NCI-H2227 (cell line): ENCODE results near the gene VPS35L.

Experiments used
- DNase-seq: peaks from one replicate; lab custom pipeline; 2025; ENCODE audit not compliant: unreplicated experiment; lab: John Stamatoyannopoulos, UW

VPS35L gene

DNA sequence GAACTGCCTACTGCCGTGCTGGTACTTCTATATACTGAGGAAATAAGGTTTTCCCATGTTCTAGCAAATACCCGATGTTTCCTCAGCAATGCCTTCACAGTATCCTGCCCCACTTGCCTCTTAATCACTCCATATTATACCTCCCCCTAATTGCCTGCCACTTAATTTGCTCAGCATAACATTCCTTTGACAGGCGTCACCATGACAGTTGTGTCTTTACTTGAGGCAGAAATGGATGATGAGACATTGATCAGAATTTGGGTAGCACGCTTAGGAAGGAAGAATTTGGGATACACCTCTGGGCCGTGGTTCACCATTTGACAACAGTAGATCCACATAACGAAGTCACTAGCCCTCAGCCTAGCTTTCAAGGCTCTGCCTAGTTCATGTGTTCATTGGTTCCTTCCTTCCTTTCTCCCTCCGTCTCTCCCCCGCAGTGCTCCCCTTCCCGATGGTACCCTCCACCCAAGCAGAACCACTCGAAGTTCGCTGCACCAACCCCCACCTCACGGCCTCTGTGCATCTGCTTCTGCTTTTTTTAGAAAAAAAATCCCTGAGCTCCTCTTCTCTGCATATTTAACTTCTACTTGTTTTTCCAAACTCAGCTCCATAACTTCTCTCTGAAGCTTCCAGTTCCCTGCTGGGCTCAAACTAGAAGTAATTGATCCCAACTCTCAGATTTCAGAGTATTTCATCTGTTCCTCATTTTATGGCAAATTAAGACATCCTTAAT lies 182.0 kb downstream of the VPS35L start:
- DNase-seq, result no peak

DNA sequence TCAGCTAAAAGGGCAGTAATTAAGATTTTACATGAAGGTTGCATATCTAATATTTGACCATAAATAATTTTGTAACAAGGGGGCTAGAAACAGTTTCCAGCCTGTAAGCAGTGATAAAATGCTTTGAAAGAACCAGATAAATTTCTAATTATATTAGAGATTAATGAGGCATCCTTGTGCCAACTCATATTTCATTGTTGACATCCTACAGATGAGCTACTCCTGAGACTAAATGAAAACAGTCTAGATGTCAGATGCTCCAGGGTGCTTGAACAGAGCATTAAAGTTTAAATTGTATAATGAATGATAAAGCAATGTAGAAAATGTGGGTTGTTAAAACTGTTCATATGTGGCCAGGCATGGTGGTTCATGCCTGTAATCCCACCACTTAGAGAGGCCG lies 185.9 kb downstream of the VPS35L start:
- no peak for DNase-seq

DNA sequence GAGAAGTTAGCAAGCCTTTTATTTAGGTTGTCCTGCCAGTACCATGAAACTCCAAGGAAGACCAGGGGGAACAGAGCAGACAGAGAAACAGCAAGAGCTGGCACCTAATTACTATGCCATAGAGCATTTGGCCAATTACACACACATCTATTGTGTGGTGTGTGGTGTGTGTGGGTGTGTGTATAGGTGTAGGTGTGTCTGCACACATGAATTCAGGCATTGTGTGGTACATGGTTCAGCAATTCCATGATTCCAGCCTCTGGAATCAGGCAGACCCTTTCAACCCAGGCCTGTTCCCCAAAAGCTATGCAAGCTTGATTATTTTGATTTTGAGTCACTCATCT lies 188.3 kb downstream of the VPS35L start:
- DNase-seq, result no peak

DNA sequence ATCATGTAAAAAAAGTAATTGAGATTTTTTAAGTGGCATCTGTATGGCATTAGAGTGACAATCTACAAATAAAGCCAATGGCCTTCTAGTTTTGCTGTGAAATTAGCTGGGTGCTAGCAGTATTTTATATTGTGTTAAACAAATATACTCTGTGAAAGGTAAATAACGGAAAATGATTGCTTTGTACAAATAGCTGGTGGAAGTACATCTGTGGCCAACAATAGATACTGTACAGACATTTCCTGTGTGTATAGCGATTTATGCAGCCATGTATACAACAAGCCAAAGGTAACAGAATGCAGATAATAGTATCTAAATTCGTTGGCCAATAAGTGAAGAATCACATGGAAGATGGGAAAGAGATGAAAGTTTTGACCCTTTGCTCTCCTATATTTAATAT lies 189.2 kb downstream of the VPS35L start:
- DNase-seq, result no peak

DNA sequence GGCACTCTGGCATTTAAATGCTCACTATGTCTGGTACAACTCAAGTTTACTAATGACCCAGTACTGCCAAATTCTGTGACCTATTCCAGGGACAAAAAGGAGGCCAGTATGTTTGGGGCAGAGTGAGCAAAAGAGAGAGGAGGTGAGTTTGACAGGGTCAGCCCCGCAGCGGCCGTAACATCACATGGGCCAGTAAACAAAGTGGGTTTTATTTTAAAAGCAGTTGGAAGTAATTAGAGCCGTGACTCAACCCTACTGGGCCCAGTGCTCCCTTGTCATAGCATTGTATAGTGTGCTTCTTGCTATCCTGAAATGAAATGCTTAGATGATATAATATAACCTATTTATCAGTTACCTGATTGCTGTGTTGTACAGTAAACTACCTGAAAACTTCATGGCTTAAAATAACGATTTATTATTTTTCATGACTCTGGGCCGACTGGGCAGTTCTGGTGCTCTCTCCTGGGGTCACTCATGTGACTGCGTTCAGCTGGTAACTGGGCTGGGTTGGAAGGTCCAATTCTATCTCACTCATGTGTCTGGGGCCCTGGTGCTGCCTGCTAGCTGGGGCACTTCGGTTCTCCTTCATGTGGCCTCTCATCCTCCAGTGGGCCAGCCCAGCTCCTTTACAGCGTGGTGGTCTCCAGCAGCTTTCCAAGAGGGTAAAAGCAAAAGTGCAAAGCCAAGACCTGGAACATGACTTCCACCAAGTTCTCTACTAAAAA lies 189.9 kb downstream of the VPS35L start:
- no peak for DNase-seq

DNA sequence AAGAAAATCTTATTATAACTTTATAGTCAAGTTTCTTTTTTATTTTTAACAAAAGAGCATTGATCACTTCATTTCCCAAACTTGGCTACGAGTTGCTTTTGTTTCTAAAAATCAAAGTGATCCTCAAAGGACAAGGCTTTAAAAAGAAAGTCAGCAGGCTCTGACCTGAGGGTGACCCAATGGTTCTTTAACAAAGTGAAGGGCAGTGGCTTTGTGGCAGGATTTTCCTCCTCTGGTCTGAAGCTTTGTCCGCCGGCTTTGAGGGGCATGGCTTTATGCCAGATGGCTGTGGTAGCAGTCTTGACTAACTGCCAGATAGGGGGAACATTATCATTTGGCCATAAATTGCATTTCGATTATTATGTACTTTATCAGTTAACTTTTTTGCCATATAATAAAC lies 191.1 kb downstream of the VPS35L start:
- no peak for DNase-seq

DNA sequence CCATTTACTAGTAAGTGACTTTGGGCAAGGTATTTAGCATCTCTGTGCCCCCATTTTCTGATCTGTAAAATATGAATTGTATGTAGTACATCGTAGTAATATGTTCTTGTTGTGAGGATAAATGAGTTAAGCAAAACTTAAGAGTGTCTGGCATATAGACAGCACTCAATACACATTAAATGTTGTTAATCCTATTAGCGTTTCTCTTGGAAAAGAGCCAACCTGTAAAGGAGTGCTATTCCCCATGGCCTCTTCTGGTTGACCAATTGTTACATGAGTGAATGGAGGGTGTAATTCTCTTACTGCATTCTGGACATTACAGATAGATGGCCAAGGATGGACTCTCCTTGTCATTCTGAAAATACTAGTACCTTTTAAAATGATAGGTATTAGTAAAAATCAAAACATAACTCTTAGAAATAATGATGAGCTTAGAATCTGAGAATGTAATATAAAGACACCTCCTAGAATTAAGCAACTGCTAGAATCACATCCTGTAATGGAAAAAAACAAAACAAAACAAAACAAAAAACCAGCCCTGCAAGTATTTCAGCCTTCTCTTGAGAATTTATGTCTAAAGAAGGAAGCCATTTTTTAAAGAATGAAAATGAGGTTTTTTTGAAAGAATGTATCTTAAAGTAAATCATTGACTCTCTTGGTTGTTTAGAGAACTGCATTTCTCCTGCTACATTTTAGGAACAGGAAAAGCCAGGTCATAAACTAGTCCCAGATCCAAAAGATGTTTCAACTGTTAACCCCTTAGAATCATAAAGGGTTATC lies 193.1 kb downstream of the VPS35L start:
- DNase-seq, result no peak

DNA sequence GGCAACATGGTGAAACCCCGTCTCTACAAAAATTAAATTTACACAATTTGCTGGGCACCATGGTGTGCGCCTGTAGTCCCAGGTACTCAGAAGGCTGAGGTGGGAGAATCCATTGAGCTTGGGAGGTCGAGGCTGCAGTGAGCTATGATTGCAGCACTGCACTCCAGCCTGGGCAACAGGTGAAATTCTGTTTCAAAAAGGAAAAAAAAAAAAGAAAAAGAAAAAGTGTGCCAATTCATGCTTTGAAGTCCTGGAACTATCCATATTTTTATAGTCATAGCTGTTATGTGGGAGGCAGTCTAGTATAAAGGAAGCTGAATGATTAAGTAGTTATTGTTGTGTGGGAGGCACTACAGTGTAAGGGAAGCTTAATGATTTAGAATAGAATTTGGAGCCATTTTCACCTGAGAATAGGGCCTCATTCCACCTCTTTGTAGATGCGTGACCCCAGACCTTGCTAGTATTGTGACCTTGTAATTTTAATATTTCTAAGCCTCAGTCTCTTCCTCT lies 194.1 kb downstream of the VPS35L start:
- no peak for DNase-seq
